Adrenal gland (tissue), 5 donors: ENCODE measurements around the gene XRCC5.

Experiments
- CTCF ChIP-seq, 6 experiments: fragments of 450-650 bp in 4 of 6; fragments of 200-600 bp in 2 of 6; sonication (generic) in 1 of 6; IDR thresholded peaks; 1 replicate in 5 of 6; 2 replicates in 1 of 6; pipeline versions ENCODE4 v1.5.1 to v1.8.0; 2016 to 2021; ENCODE audit warnings: antibody characterized with exemption in 6 of 6, mild to moderate bottlenecking in 2 of 6, moderate library complexity in 1 of 6
- POLR2A ChIP-seq, 2 donors: fragments of 450-650 bp; IDR thresholded peaks; one replicate each; pipeline ENCODE4 v1.6.1; 2017; ENCODE audit warnings: antibody characterized with exemption in 2 of 2, mild to moderate bottlenecking in 2 of 2, moderate library complexity in 1 of 2
- donor health status: DM: no; HTN: no; CAD: no.

- no peak for TF ChIP-seq POLR2A (IDR thresholded peaks at IDR 0.05)
- TF ChIP-seq CTCF (IDR thresholded peaks at IDR 0.05) = no peak
Measured at GRCh38 chr2:216113572-216113971, 4.4 kb downstream of the XRCC5 start.
